AG04450 (cell line): Measurements from ENCODE around the gene MEIS2. TPM values are rescaled to one million over a fixed set of nuclear protein-coding genes. Genes with fewer than 3 reads are reported as not detected.

ENCODE experiments used
- CTCF ChIA-PET: fragments of 300-600, 350-600 bp; formaldehyde crosslinking; extraction: SDS; loops from one replicate; lab custom pipeline; 2022; ENCODE audit warnings: antibody characterized with exemption, inconsistent platforms; lab: Charles Lee
- POLR2A ChIA-PET: fragments of 350-600 bp; formaldehyde crosslinking; extraction: SDS; loops from one replicate; lab custom pipeline; 2021; ENCODE audit warnings: antibody characterized with exemption, inconsistent platforms; lab: Yijun Ruan, JAX
- DNase-seq: peaks from one replicate; pipeline ENCODE4 v3.0.0-alpha.2; 2011; ENCODE audit warnings: low read depth, low spot score
- H3K27ac ChIP-seq: one replicate; pipeline ENCODE4 v1.5.1; 2012; ENCODE audit warnings: low read depth, low read length, control low read depth
- H3K27me3 ChIP-seq: one replicate; pipeline ENCODE4 v1.6.0; 2012; ENCODE audit warnings: low read length; ENCODE audit not compliant: control insufficient read depth, insufficient read depth
- H3K4me3 ChIP-seq: 2 replicates; pipeline ENCODE4 v1.5.1; 2011; ENCODE audit warnings: mild to moderate bottlenecking, low read depth, low read length, control low read depth
- H3K9me3 ChIP-seq: 2 replicates; pipeline ENCODE4 v1.5.1; 2012; ENCODE audit warnings: low read length; ENCODE audit not compliant: control insufficient read depth, insufficient read depth
- polyA plus RNA-seq: library from polyadenylated mRNA; depleted of rRNA; stranded (reverse); fragments of >200 nt; gene quantifications from 2 replicates; pipeline ENCODE4 v1.2.3, GENCODE V29; 2011
- TF ChIP-seq, protein P1 (sequence below): IDR thresholded peaks from 2 replicates; pipeline ENCODE4 v1.5.1; 2011; ENCODE audit warnings: low read depth, low read length, control low read depth, inconsistent platforms

The MEIS2 gene
- polyA plus RNA-seq, 1 experiment: 31.7 TPM

DNA sequence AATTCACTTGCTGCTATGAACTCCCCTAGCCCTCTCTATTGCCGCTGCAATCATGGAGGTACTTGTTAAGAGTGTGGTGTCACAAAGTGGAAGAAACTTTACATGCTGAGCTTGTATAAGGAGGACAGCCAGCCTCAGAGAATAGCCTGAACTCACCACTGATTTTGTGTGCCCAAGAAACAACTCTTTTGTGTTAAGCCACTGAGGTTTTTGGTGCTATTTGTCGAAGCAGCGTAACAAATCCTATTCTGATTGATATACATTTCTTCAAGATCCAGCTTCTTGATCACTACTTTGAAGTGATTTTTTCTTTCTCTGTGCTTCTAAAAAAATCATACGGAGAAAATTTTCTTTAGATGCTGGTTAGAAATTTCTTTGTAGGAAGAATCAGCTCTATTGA is 132.4 kb downstream of the MEIS2 start:
- H3K27ac ChIP-seq: no peak overlapping the region
- H3K9me3 ChIP-seq: no peaks in the 10 kb centered on the region
- ChIA-PET CTCF (no interaction called here), POLR2A (no interaction called here)
- H3K4me3 ChIP-seq: no peak overlapping the region
- H3K27me3 ChIP-seq: no peaks in the 10 kb centered on the region
- no peak for DNase-seq
- TF ChIP-seq, protein P1, sequence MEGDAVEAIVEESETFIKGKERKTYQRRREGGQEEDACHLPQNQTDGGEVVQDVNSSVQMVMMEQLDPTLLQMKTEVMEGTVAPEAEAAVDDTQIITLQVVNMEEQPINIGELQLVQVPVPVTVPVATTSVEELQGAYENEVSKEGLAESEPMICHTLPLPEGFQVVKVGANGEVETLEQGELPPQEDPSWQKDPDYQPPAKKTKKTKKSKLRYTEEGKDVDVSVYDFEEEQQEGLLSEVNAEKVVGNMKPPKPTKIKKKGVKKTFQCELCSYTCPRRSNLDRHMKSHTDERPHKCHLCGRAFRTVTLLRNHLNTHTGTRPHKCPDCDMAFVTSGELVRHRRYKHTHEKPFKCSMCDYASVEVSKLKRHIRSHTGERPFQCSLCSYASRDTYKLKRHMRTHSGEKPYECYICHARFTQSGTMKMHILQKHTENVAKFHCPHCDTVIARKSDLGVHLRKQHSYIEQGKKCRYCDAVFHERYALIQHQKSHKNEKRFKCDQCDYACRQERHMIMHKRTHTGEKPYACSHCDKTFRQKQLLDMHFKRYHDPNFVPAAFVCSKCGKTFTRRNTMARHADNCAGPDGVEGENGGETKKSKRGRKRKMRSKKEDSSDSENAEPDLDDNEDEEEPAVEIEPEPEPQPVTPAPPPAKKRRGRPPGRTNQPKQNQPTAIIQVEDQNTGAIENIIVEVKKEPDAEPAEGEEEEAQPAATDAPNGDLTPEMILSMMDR: no peak

DNA sequence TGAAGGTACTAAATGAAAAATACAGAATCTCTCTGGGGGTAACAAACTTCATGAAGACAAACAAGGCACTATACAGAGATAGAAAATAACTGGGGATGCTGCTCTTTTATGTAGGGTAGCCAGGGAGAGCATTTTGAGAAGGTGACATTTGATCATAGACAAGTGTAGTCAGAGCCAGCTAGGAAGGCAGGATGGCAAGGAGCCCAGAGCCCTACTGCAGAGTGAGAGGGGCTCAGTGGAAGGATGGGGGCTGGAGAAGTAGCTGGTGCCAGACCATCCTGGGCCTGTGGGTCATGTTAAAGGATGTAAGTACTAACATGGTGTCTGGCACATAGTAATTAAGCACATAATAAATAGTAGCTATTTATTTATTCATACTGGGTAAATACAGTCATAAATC is 133.6 kb downstream of the MEIS2 start:
- H3K27me3 ChIP-seq: no peaks in the 10 kb centered on the region
- H3K9me3 ChIP-seq: no peaks in the 10 kb centered on the region
- ChIA-PET POLR2A (no interaction called here), CTCF (no interaction called here)
- DNase-seq: no peak
- no peak overlapping the region for H3K4me3 ChIP-seq
- H3K27ac ChIP-seq: no peak overlapping the region
- TF ChIP-seq, protein P1: no peak

DNA sequence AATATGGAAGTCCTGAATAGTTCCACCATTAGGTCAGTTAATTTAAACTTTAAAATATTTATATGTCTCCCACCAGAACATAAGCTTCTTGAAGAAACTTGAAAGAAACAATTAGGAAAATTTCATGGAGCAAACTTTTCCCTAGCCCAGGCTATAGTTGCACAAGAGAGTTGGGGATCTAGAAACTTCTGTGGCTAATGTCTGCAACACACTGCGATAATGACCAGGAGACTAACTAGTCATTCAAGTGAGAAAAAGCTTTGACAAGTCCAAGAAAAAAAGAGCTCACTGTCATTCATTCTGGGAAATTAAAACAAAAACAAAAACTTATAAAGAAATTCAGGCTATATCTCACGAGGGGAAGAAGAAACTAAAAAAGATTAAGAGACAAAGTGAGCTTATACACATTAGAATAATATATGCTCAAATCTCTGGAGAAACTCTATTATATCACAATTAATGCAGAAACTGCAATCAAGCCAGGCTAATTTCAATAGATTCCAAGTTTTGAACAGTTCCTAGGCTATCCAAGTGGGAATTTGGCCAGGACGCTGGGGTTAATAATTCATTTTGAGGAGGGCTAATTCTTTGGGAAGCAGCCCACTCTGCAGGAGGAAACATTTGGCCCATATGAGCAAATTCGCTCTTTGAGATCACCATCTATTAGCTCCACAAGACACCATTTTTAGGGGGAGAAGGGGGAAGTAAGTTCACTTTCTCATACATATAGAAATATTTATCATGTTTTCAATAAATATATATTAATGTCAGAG is 134.6 kb downstream of the MEIS2 start:
- TF ChIP-seq, protein P1: no peak
- H3K27me3 ChIP-seq: no peaks in the 10 kb centered on the region
- no peak for DNase-seq

DNA sequence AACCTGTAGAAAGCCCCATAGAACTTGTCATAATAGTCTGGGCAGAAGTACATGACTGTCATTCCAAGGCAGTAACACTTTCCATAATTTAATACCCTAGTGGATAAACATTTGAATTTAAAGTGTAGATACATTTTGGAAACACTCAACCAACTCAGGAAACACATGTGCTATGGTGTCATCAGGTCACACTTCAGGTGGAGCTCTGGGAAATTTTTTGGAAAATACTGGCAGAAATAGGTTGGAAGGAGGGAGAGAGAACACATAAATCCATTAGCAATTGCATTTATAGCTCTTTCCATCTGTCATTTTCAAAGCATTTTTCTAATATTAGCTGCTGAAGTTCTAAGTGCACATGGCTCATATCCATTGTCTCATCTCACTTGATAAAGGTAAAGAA is 135.7 kb downstream of the MEIS2 start:
- Histone ChIP-seq H3K27ac (no peak overlapping the region), H3K4me3 (no peak overlapping the region), H3K27me3 (no peaks in the 10 kb centered on the region), H3K9me3 (no peaks in the 10 kb centered on the region)
- TF ChIP-seq, protein P1: no peak
- POLR2A ChIA-PET: no interaction called here
- CTCF ChIA-PET: no interaction called here
- DNase-seq: no peak

More for the DNA sequence above, 134.6 kb downstream of the MEIS2 start:
- no peaks in the 10 kb centered on the region for H3K9me3 ChIP-seq
- H3K27ac ChIP-seq: no peak overlapping the region
- POLR2A ChIA-PET: no interaction called here
- CTCF ChIA-PET: interaction anchor here (0.6 kb wide), 2 partner anchors 10 to 1446 kb away, joined by 3 to 5 read pairs; no protein-coding TSS in a partner anchor
- no peak overlapping the region for H3K4me3 ChIP-seq

DNA sequence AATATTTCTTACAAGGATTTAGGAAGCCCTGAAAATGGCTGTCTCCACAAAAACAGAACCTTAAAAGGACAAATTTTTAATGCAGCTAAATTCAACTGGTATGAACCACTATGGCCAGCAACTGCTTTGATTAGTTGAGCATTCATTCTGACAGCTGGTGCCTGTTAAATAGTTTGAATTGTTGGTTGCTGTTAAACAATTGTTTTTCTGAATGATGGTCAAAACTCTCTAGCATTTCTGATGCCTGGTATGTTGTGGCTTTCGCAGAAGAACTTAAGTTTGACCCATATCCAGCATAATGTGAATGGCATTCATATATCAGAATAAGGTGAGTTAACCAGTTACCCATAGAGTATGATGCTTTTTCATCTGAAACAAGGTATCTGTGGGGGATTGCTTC is 138.4 kb downstream of the MEIS2 start:
- Histone ChIP-seq H3K9me3 (no peaks in the 10 kb centered on the region), H3K27me3 (no peaks in the 10 kb centered on the region), H3K4me3 (no peak overlapping the region), H3K27ac (no peak overlapping the region)
- TF ChIP-seq, protein P1: no peak
- ChIA-PET CTCF (interaction anchor here (0.6 kb wide), 1 partner anchor 39 kb away, joined by 3 read pairs; no protein-coding TSS in a partner anchor), POLR2A (no interaction called here)
- DNase-seq: no peak
